Psoas muscle (tissue), 8 donors: ENCODE measurements around the gene SGCD. TPM values are rescaled to one million over a fixed set of nuclear protein-coding genes. Genes with fewer than 3 reads are reported as not detected.

ENCODE experiments used
- ATAC-seq, 4 donors: fragments of 200-7000 bp; cut with Tn5 transposase; one replicate each; pipeline ENCODE4 v1.9.1; 2020; ENCODE audit warnings: moderate library complexity in 3 of 4, mild to moderate bottlenecking in 2 of 4
- DNase-seq, 2 donors: peaks; one replicate each; pipeline ENCODE4 v3.0.0-alpha.2; 2020
- H3K27ac ChIP-seq: fragments of 200-600 bp; one replicate; pipeline ENCODE4 v1.8.0; 2022
- H3K27me3 ChIP-seq, 3 donors: fragments of 200-600 bp in 1 of 3; one replicate each; pipeline versions ENCODE4 v1.6.1 to v1.8.0; 2013 to 2022; ENCODE audit warnings: low read length in 2 of 3, mild to moderate bottlenecking in 2 of 3, moderate library complexity in 1 of 3; ENCODE audit not compliant: insufficient read depth in 3 of 3
- H3K36me3 ChIP-seq, 2 donors: fragments of 200-600 bp in 1 of 2; one replicate each; pipeline versions ENCODE4 v1.6.1 to v1.8.0; 2013 to 2022; ENCODE audit warnings: low read depth in 1 of 2, mild to moderate bottlenecking in 1 of 2, moderate library complexity in 1 of 2; ENCODE audit not compliant: insufficient read depth in 1 of 2
- H3K4me1 ChIP-seq: fragments of 200-600 bp; one replicate; pipeline ENCODE4 v1.8.0; 2022
- H3K4me3 ChIP-seq: fragments of 200-600 bp; one replicate; pipeline ENCODE4 v1.8.0; 2022; ENCODE audit warnings: mild to moderate bottlenecking
- H3K9me3 ChIP-seq: fragments of 200-600 bp; one replicate; pipeline ENCODE4 v1.8.0; 2022
- CTCF ChIP-seq: fragments of 200-600 bp; IDR thresholded peaks from one replicate; pipeline ENCODE4 v1.8.0; 2022; ENCODE audit warnings: antibody characterized with exemption
- WGBS, 3 donors: extraction: QIAGEN DNeasy Blood & Tissue Kit; methylation state at CpG; one replicate each; pipeline versions ENCODE4 v1.1.6 to v1.1.7; 2013; 5-methylcytosine and 5-hydroxymethylcytosine counted together
- intact Hi-C, 2 donors: fragments of 100-400 bp; cut with DNase I; formaldehyde crosslinking; loops; one replicate each; pipeline versions ENCODE4 v1.11.0 to v1.14.2; 2022
- polyA plus RNA-seq, 3 donors: library from polyadenylated mRNA; stranded (reverse); fragments of 200-250 nt; gene quantifications; one replicate each; pipeline ENCODE4 v1.2.3, GENCODE V29; 2013
- total RNA-seq, 4 donors: library from RNA; stranded (reverse); fragmentation: NEBNext Ultra II Directional in 2 of 4; extraction: Animal tissue kit (Norgen Biotek cat#: 25700) in 2 of 4; gene quantifications; one replicate each; pipeline versions ENCODE4 v1.2.1 to v1.2.4, GENCODE V29; 2021 to 2023
- donor health status: healthy with polysubstance abuse.
- donor health status: DM: no; HTN: no; CAD: no; lungs with moderate emphysema.
- donor health status: Bipolar disorder and iron deficiency.
- donor health status: healthy.
- donor health status: DM: yes; HTN: yes; CAD: no.
- donor health status: DM: no; HTN: no; CAD: no.
- donor health status: DM: no; HTN: no; CAD: no.
- donor health status: DM: yes; HTN: yes; CAD: no.

The SGCD gene
- total and polyA plus RNA-seq, 7 donors = 13.2 to 51.5 (median 33.2) TPM

GRCh38 chr5:156450778-156451177 is 123.8 kb downstream of the SGCD start:
- TF ChIP-seq CTCF = no peak
- ATAC-seq (no peak), DNase-seq (no peak)
- H3K27me3 ChIP-seq = no peaks in the 10 kb centered on the region
- intact Hi-C loops = no loop called here
- no peak overlapping the region for H3K27ac ChIP-seq
- no peaks in the 10 kb centered on the region for H3K36me3 ChIP-seq
- no peaks in the 10 kb centered on the region for H3K9me3 ChIP-seq
- no peak overlapping the region for H3K4me3 ChIP-seq
- H3K4me1 ChIP-seq = no peaks in the 10 kb centered on the region
- 94 to 98% (median 95%) methylated on average over 2 of the region's 2 CpGs for WGBS, 3 donors

GRCh38 chr5:156451505-156451904 is 124.5 kb downstream of the SGCD start:
- WGBS, 3 donors = 91 to 94% (median 91%) methylated on average over 1 of the region's 1 CpG
- TF ChIP-seq CTCF = no peak
- intact Hi-C loops = no loop called here
- no peaks in the 10 kb centered on the region for H3K4me1 ChIP-seq
- H3K36me3 ChIP-seq = no peaks in the 10 kb centered on the region
- no peak overlapping the region for H3K27ac ChIP-seq
- DNase-seq (no peak), ATAC-seq (no peak)
- H3K9me3 ChIP-seq = no peaks in the 10 kb centered on the region
- H3K27me3 ChIP-seq = no peaks in the 10 kb centered on the region
- no peak overlapping the region for H3K4me3 ChIP-seq

GRCh38 chr5:156456857-156457256 is 129.9 kb downstream of the SGCD start:
- intact Hi-C loops = no loop called here
- H3K4me1 ChIP-seq = no peaks in the 10 kb centered on the region
- TF ChIP-seq CTCF = no peak
- H3K36me3 ChIP-seq = no peaks in the 10 kb centered on the region
- no peak overlapping the region for H3K27ac ChIP-seq
- no peaks in the 10 kb centered on the region for H3K9me3 ChIP-seq
- no peaks in the 10 kb centered on the region for H3K27me3 ChIP-seq
- no peak overlapping the region for H3K4me3 ChIP-seq
- DNase-seq (no peak), ATAC-seq (no peak)

GRCh38 chr5:156459812-156460385 is 132.9 kb downstream of the SGCD start:
- intact Hi-C loops = no loop called here
- no peaks in the 10 kb centered on the region for H3K9me3 ChIP-seq
- ATAC-seq = no peak
- no peaks in the 10 kb centered on the region for H3K27me3 ChIP-seq
- no peak for TF ChIP-seq CTCF
- H3K36me3 ChIP-seq = no peaks in the 10 kb centered on the region
- H3K27ac ChIP-seq = no peak overlapping the region
- no peak for DNase-seq
- no peaks in the 10 kb centered on the region for H3K4me1 ChIP-seq
- 86 to 94% (median 88%) methylated on average over 1 of the region's 1 CpG for WGBS, 3 donors
- H3K4me3 ChIP-seq = no peak overlapping the region

GRCh38 chr5:156460471-156460870 is 133.5 kb downstream of the SGCD start:
- Histone ChIP-seq H3K4me3 (no peak overlapping the region), H3K36me3 (no peaks in the 10 kb centered on the region), H3K27me3 (no peaks in the 10 kb centered on the region), H3K4me1 (no peaks in the 10 kb centered on the region), H3K27ac (no peak overlapping the region), H3K9me3 (no peaks in the 10 kb centered on the region)
- no peak for DNase-seq
- TF ChIP-seq CTCF = no peak
- ATAC-seq = no peak
- intact Hi-C loops = no loop called here
